ENCODE measurements around the gene N4BP2L2.
A peak's percentile ranks its signal among the peaks of the same experiment; 100 is the strongest.

N4BP2L2 gene

DNA sequence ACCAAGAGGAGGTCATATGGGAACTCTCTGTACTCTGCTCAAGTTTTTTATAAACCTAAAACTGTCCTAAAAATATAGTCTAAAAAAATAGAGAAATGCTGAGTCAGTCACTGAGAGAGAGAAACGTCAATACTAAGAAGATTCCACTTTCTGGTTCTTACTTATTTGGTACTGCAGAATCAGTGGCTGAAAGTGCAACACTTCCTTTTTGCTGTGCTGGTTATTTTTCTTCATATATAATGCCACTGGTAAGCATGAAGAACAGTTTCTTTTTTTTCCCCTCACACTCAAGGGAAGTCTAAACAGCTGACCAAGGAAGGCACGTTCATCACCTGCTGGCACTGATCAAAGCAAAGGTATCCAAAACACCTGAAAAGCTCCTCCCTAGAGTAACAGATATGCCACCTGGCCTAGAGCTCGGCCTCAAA lies 66.4 kb downstream of the N4BP2L2 start:
- TF ChIP-seq EZH2 (IDR thresholded peaks at IDR 0.05; ENCODE audit: borderline replicate concordance, low read depth, low read length, severe bottlenecking) (no peak), CTCF (IDR thresholded peaks at IDR 0.05; ENCODE audit: borderline replicate concordance, extremely low read depth, low read length, poor library complexity, severe bottlenecking) (no peak)
- no peaks in the 10 kb centered on the region for H4K20me1 ChIP-seq (ENCODE audit: insufficient read depth, low read length)
- H3K4me2 ChIP-seq (ENCODE audit: insufficient read depth, low read length) = no peak overlapping the region
- no peaks in the 10 kb centered on the region for H3K79me2 ChIP-seq (ENCODE audit: insufficient read depth, low read length)
- H3K27me3 ChIP-seq (ENCODE audit: insufficient read depth, low read length, poor library complexity) = no peaks in the 10 kb centered on the region
- no peaks in the 10 kb centered on the region for H3K9me3 ChIP-seq (ENCODE audit: insufficient read depth, low read length, severe bottlenecking)
- DNase-seq (no peak), ATAC-seq (ENCODE audit: insufficient read depth, low read depth) (no peak)
- H3K4me1 ChIP-seq (ENCODE audit: insufficient read depth, low read length) = no peaks in the 10 kb centered on the region
- H2AFZ ChIP-seq (ENCODE audit: low read depth, low read length) = no peak overlapping the region
- no peak overlapping the region for H3K4me3 ChIP-seq (ENCODE audit: low read depth in 1 of 2, low read length in 2 of 2)
- no peak overlapping the region for H3K9ac ChIP-seq (ENCODE audit: low read depth, low read length)
- H3K27ac ChIP-seq (ENCODE audit: low read length) = no peak overlapping the region
- H3K36me3 ChIP-seq (ENCODE audit: insufficient read depth, low read length) = no peaks in the 10 kb centered on the region

DNA sequence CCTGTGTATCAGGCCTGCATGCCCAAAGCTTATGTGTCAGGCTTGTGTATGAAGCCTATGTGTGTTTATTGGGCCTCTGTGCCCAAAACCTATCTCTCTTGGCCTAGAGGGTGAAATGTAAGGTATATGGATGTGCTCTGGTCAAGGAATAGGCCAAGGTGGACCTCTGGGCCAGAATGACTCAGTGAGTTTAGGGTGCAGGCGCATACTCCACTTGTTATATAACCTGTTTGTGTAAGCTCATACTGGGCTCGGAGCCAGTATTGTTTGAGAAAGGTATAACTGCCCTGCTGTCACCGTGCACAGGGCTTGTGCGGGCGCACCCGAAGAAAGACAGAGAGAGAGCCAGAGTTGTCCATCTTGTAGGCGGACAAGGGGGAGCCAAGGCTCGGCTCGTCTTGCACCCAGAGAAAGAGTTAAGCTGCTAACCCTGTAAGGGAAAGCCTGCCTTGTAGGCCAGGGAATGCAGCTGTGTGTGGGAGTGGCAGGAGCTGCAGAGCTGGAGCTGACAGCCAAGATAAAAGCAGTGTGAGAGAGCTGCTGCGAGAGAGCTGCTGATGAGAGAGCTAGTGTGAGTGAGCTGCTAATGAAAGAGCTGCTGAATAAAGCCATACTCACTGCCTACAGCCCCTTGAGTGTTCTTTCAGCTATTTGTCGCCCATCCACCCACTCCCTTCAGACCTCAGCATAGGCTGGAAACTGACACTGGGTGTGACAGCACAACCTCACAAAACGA lies 67.2 kb downstream of the N4BP2L2 start:
- Histone ChIP-seq H3K36me3 (ENCODE audit: insufficient read depth, low read length) (no peaks in the 10 kb centered on the region), H3K27ac (ENCODE audit: low read length) (no peak overlapping the region), H2AFZ (ENCODE audit: low read depth, low read length) (no peak overlapping the region), H3K4me3 (ENCODE audit: low read depth in 1 of 2, low read length in 2 of 2) (no peak overlapping the region), H3K79me2 (ENCODE audit: insufficient read depth, low read length) (no peaks in the 10 kb centered on the region), H3K4me1 (ENCODE audit: insufficient read depth, low read length) (no peaks in the 10 kb centered on the region), H3K9ac (ENCODE audit: low read depth, low read length) (no peak overlapping the region), H3K27me3 (ENCODE audit: insufficient read depth, low read length, poor library complexity) (no peaks in the 10 kb centered on the region), H4K20me1 (ENCODE audit: insufficient read depth, low read length) (no peaks in the 10 kb centered on the region), H3K9me3 (ENCODE audit: insufficient read depth, low read length, severe bottlenecking) (no peaks in the 10 kb centered on the region), H3K4me2 (ENCODE audit: insufficient read depth, low read length) (no peak overlapping the region)
- DNase-seq = no peak
- TF ChIP-seq EZH2 (IDR thresholded peaks at IDR 0.05; ENCODE audit: borderline replicate concordance, low read depth, low read length, severe bottlenecking) (no peak), CTCF (IDR thresholded peaks at IDR 0.05; ENCODE audit: borderline replicate concordance, extremely low read depth, low read length, poor library complexity, severe bottlenecking) (no peak)
- ATAC-seq (ENCODE audit: insufficient read depth, low read depth) = no peak

GRCh38 chr13:32468502-32469142 lies 70.0 kb downstream of the N4BP2L2 start:
- Histone ChIP-seq H3K4me1 (ENCODE audit: insufficient read depth, low read length) (no peaks in the 10 kb centered on the region), H2AFZ (ENCODE audit: low read depth, low read length) (no peak overlapping the region), H4K20me1 (ENCODE audit: insufficient read depth, low read length) (no peaks in the 10 kb centered on the region), H3K9me3 (ENCODE audit: insufficient read depth, low read length, severe bottlenecking) (no peaks in the 10 kb centered on the region), H3K27ac (ENCODE audit: low read length) (no peak overlapping the region), H3K9ac (ENCODE audit: low read depth, low read length) (no peak overlapping the region), H3K27me3 (ENCODE audit: insufficient read depth, low read length, poor library complexity) (no peaks in the 10 kb centered on the region), H3K4me3 (ENCODE audit: low read depth in 1 of 2, low read length in 2 of 2) (no peak overlapping the region), H3K4me2 (ENCODE audit: insufficient read depth, low read length) (no peak overlapping the region), H3K79me2 (ENCODE audit: insufficient read depth, low read length) (no peaks in the 10 kb centered on the region), H3K36me3 (ENCODE audit: insufficient read depth, low read length) (no peaks in the 10 kb centered on the region)
- DNase-seq (no peak), ATAC-seq (ENCODE audit: insufficient read depth, low read depth) (peak; percentile 40; the same call in 1 of the 3 replicates)
- no peak for TF ChIP-seq EZH2 (IDR thresholded peaks at IDR 0.05; ENCODE audit: borderline replicate concordance, low read depth, low read length, severe bottlenecking)
- no peak for TF ChIP-seq CTCF (IDR thresholded peaks at IDR 0.05; ENCODE audit: borderline replicate concordance, extremely low read depth, low read length, poor library complexity, severe bottlenecking)
